NT2/D1 (cell line): Measurements from ENCODE around the gene APOLD1.
"Not testable (repeated sequence)": the region's sequence is repeated elsewhere in the genome, so short reads cannot be mapped to it uniquely, and the experiment has no call there.

Experiments used
- SUZ12 ChIP-seq: IDR thresholded peaks from 2 replicates; pipeline ENCODE4 v1.6.1; 2011; ENCODE audit not compliant: insufficient read length, insufficient read depth; ENCODE audit errors: extremely low read depth
- YY1 ChIP-seq: IDR thresholded peaks from 2 replicates; pipeline ENCODE4 v1.6.1; 2011; ENCODE audit not compliant: insufficient read length, insufficient read depth

- not testable (repeated sequence) for TF ChIP-seq YY1, SUZ12
Measured at GRCh38 chr12:12820376-12820775, 34.9 kb downstream of the APOLD1 start.
